ENCODE measurements around the gene CDH1.

- TF ChIP-seq POLR2A (IDR thresholded peaks at IDR 0.05) (no peak), CTCF (IDR thresholded peaks at IDR 0.05) (no peak)
Measured at GRCh38 chr16:68772030-68772681, 35.1 kb downstream of the CDH1 start.
